ENCODE data around the gene CHD9NB.
"Not testable (repeated sequence)": the region's sequence is repeated elsewhere in the genome, so short reads cannot be mapped to it uniquely, and the experiment has no call there.

The CHD9NB gene

DNA sequence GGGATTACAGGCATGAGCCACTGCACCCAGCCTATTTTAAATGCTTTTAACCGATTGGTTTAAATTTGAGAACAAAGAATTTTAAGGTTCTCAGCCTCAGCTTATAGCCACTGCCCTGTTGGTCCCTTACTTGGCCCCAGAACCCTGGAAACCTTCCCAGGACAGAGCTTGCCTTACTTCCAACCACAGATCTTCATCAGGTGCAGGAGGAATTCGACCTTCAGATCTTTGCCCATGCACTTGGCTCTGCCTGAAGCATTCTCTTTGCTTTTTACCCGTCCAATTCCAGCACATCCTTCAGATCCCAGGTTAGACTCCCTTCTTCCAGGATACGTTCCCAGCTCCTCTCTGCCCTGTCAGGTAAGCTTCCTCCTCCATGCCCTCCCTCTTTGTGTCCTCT is 29.8 kb upstream of the CHD9NB start:
- DNase-seq (ENCODE audit: insufficient read length, low spot score), result no peak
- TF ChIP-seq CTCF (IDR thresholded peaks at IDR 0.05; ENCODE audit: insufficient read depth, missing control alignments), result no peak
- no peak for FAIRE-seq

DNA sequence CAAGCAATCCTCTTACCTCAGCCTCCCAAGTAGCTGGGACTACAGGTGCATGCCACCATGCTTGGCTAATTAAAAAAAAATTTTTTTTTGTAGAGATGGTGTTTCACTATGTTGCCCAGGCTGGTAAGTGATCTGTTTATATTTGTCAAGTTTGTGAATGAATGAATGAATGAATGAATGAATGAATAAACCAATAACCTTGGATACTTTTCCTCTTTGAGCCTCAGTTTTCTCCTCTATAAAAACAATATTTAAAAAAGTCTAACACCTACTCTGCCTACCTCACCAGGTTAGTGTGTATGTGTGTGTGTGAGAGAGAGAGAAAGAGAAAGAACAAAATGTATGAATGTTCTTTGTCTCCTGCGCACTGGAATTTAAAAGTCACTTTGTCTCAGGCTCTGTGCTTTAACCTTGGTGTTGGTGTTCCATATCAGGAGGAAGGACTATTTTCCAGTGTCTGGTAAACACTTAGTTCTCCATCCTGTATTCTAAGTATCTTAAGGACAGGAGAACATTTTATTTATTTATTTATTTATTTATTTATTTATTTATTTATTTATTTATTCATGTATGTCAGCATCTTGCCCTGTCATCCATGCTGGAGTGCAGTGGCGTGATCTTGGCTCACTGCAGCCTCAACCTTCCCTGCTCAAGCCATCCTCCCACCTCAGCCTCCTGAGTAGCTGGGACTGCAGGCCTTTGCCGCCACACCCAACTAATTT is 29.1 kb upstream of the CHD9NB start:
- no peak for TF ChIP-seq CTCF (IDR thresholded peaks at IDR 0.05; ENCODE audit: insufficient read depth, missing control alignments)
- FAIRE-seq, result no peak

GRCh38 chr16:53081032-53081424 is 28.3 kb upstream of the CHD9NB start:
- DNase-seq (ENCODE audit: insufficient read length, low spot score) (no peak), FAIRE-seq (no peak)
- TF ChIP-seq CTCF (IDR thresholded peaks at IDR 0.05; ENCODE audit: insufficient read depth, missing control alignments), result no peak

More for the DNA sequence above, 29.1 kb upstream of the CHD9NB start:
- no peak for DNase-seq (ENCODE audit: insufficient read length, low spot score)

DNA sequence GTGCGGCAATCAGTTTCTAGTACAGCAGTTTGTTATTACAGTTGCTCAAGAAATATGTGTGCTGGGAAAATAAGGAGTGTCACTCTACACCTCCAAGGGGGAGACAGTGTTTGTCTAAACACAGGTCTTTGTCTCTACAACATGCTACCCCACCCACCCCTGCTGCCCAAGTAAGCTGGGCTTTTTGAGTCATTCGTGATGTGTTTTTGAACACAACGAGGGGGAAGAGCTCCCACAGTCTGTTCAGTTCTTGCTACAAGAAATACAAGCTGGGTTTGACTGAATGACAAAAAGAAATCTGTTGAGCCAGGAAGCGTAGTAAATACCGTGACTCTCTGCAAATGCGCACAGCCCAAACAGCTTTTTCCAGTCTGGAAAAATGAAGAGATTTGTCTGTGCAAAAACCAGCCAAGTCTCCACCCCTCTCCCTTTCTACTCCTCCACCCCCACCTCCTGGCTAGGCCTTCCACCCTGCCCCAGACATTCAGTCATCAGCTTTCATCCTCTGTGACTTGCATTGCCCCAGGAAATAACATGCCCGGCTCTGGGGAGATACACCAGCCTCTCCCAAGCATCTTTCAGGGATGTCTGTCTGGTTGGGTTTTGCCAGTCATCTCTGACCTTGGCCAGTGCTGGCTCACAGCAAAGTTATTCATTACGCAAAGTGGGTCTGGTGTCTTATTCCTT is 27.8 kb upstream of the CHD9NB start:
- no peak for FAIRE-seq

GRCh38 chr16:53078765-53079485 is 26.2 kb upstream of the CHD9NB start:
- FAIRE-seq (no peak), DNase-seq (ENCODE audit: insufficient read length, low spot score) (no peak)
- TF ChIP-seq CTCF (IDR thresholded peaks at IDR 0.05; ENCODE audit: insufficient read depth, missing control alignments), result no peak

More for the DNA sequence above, 27.8 kb upstream of the CHD9NB start:
- no peak for TF ChIP-seq CTCF (IDR thresholded peaks at IDR 0.05; ENCODE audit: insufficient read depth, missing control alignments)
- DNase-seq (ENCODE audit: insufficient read length, low spot score), result no peak

- TF ChIP-seq CTCF (IDR thresholded peaks at IDR 0.05; ENCODE audit: insufficient read depth, missing control alignments), result no peak
- no peak for FAIRE-seq
- DNase-seq (ENCODE audit: insufficient read length, low spot score), result no peak
Observed at GRCh38 chr16:53078247-53078646, 25.6 kb upstream of the CHD9NB start.

DNA sequence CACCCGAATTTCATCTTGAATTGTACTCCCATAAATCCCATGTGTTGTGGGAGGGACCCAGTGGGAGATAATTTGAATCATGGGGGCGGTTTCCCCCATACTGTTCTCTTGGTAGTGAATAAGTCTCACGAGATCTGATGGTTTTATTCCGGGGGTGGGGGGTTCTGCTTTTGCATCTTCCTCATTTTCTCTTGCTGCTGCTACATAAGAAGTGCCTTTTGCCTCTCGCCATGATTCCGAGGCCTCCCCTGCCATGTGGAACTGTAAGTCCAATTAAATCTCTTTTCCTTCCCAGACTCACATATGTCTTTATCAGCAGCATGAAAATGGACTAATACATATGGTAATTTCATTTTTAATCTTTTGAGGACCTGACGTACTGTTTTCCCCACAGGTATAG is 22.8 kb upstream of the CHD9NB start:
- FAIRE-seq; DNase-seq (ENCODE audit: insufficient read length, low spot score): not testable (repeated sequence)

DNA sequence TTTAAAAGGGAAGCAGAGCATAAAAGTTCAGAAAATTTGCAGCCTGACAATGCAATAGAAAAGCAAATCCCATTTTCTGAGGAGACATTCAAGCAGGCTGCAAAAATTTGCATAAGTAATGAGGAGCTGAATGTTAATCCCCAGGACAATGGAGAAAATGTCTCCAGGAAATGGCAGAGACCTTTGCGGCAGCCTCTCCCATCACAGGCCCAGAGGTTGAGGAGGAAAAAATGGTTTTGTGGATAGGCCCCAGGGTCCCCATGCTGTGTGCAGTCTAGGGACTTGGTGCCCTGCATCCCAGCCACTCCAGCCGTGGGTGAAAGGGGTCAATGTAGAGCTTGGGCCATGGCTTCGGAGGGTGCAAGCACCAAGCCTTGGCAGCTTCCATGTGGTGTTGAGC is 21.6 kb upstream of the CHD9NB start:
- FAIRE-seq; DNase-seq (ENCODE audit: insufficient read length, low spot score): not testable (repeated sequence)

Data from D721Med (cell line).